ENCODE data around the gene SLC27A6. TPM values are rescaled to one million over a fixed set of nuclear protein-coding genes. Genes with fewer than 3 reads are reported as not detected.

Gene SLC27A6
- total RNA-seq, 1 experiment from 2014 or later = 0.16 TPM

DNA sequence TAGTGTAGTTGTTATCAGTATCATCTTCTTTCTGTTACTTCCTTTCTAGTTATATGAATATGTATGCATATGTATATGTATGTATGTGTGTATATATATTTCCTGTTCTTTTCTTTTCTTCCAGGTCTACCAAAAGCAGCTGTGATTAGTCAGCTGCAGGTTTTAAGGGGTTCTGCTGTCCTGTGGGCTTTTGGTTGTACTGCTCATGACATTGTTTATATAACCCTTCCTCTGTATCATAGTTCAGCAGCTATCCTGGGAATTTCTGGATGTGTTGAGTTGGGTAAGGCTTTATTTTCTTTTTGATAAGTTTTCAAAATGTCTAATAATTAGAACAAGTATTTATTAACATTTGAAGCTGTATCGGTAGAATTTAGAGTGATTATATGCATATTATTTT, 23.2 kb downstream of the SLC27A6 start:
- CTCF ChIA-PET = interaction anchor here (0.7 kb wide), 1 partner anchor 110 kb away, joined by 3 read pairs; no protein-coding TSS in a partner anchor
- POLR2A ChIA-PET = no interaction called here
- no peak overlapping the region for H3K27ac Mint-ChIP-seq (ENCODE audit: low read depth, unreplicated experiment)

DNA sequence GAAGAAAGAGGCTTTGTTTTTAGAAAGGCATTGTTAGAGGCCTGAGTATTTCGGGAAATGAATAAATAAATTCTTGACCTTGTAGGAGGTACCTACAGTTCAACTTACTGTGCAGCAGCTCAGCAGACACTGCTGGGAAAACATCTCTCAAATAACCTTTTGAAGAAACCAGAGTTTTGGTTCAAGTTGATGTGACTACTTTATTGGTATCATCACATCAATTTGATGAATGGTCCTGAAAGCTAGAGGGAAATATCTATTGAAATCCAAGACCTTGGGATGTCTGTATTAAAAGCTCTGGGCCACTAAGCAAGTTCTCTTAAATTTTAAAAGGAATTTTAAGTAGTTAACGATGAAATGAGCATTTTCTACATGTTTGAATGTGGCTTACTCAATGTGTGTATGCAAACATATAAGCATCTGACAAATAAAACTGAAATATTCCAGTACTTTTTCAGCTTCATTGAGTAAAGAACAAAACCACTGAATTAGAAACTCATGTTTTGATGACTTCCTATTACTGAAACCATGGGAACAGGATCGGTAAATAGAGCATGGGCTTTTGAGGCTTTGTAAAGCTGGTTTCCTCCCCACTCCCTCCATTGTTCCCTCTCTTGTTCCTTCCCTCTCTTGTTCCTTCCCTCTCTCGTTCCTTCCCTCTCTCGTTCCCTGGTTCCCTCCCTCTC, 36.7 kb downstream of the SLC27A6 start:
- intact Hi-C loops (cut with micrococcal nuclease) = no loop called here

More for the DNA sequence above, 23.2 kb downstream of the SLC27A6 start:
- DNase-seq (ENCODE audit: unreplicated experiment) = no peak
- intact Hi-C loops (cut with micrococcal nuclease) = no loop called here
- TF ChIP-seq, protein P1, sequence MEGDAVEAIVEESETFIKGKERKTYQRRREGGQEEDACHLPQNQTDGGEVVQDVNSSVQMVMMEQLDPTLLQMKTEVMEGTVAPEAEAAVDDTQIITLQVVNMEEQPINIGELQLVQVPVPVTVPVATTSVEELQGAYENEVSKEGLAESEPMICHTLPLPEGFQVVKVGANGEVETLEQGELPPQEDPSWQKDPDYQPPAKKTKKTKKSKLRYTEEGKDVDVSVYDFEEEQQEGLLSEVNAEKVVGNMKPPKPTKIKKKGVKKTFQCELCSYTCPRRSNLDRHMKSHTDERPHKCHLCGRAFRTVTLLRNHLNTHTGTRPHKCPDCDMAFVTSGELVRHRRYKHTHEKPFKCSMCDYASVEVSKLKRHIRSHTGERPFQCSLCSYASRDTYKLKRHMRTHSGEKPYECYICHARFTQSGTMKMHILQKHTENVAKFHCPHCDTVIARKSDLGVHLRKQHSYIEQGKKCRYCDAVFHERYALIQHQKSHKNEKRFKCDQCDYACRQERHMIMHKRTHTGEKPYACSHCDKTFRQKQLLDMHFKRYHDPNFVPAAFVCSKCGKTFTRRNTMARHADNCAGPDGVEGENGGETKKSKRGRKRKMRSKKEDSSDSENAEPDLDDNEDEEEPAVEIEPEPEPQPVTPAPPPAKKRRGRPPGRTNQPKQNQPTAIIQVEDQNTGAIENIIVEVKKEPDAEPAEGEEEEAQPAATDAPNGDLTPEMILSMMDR (IDR thresholded peaks at IDR 0.05; ENCODE audit: unreplicated experiment) = no peak
- Mint-ChIP-seq H3K36me3 (ENCODE audit: insufficient read depth, unreplicated experiment) (no peaks in the 10 kb centered on the region), H3K27me3 (ENCODE audit: insufficient read depth, unreplicated experiment) (peaks cover 11% of the 10 kb centered on the region), H3K9me3 (ENCODE audit: unreplicated experiment) (no peaks in the 10 kb centered on the region), H3K4me1 (ENCODE audit: insufficient read depth, unreplicated experiment) (no peaks in the 10 kb centered on the region), H3K4me3 (ENCODE audit: unreplicated experiment) (no peak overlapping the region)
- no TSS peak for BruUV-seq (replicated peaks)

DNA sequence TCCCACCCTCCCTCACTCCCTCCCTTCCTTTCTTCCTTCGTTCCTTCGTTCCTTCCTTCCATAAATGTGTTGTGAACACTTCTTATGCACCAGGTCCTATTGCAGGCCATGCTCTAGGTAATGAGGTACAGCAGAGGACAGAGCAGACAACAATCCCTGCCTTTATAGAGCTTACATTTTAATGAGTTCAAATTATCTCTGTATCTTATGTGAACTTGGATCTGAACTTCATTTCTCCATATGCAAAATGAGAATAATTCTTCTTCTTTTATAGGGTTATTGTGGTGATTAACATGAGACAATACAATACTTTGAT, 37.2 kb downstream of the SLC27A6 start:
- H3K27ac Mint-ChIP-seq (ENCODE audit: low read depth, unreplicated experiment) = no peak overlapping the region
- no TSS peak for BruUV-seq (replicated peaks)
- ChIA-PET CTCF (interaction anchor here (0.6 kb wide), 1 partner anchor 315 kb away, joined by 3 read pairs; no protein-coding TSS in a partner anchor), POLR2A (no interaction called here)
- no peak overlapping the region for H3K4me3 Mint-ChIP-seq (ENCODE audit: unreplicated experiment)
- TF ChIP-seq, protein P1 (IDR thresholded peaks at IDR 0.05; ENCODE audit: unreplicated experiment) = no peak
- no peaks in the 10 kb centered on the region for H3K9me3 Mint-ChIP-seq (ENCODE audit: unreplicated experiment)
- intact Hi-C loops (cut with micrococcal nuclease) = no loop called here
- no peaks in the 10 kb centered on the region for H3K4me1 Mint-ChIP-seq (ENCODE audit: insufficient read depth, unreplicated experiment)
- peaks cover 15% of the 10 kb centered on the region for H3K27me3 Mint-ChIP-seq (ENCODE audit: insufficient read depth, unreplicated experiment)
- no peak for DNase-seq (ENCODE audit: unreplicated experiment)
- no peaks in the 10 kb centered on the region for H3K36me3 Mint-ChIP-seq (ENCODE audit: insufficient read depth, unreplicated experiment)

More for the DNA sequence above, 36.7 kb downstream of the SLC27A6 start:
- Mint-ChIP-seq H3K9me3 (ENCODE audit: unreplicated experiment) (no peaks in the 10 kb centered on the region), H3K27ac (ENCODE audit: low read depth, unreplicated experiment) (no peak overlapping the region), H3K4me1 (ENCODE audit: insufficient read depth, unreplicated experiment) (no peaks in the 10 kb centered on the region), H3K36me3 (ENCODE audit: insufficient read depth, unreplicated experiment) (no peaks in the 10 kb centered on the region), H3K4me3 (ENCODE audit: unreplicated experiment) (no peak overlapping the region), H3K27me3 (ENCODE audit: insufficient read depth, unreplicated experiment) (peaks cover 15% of the 10 kb centered on the region)
- POLR2A ChIA-PET = no interaction called here
- BruUV-seq (replicated peaks) = no TSS peak
- DNase-seq (ENCODE audit: unreplicated experiment) = no peak
- CTCF ChIA-PET = interaction anchor here (0.6 to 1.1 kb wide), 2 partner anchors 11 to 316 kb away, joined by 3 read pairs; no protein-coding TSS in a partner anchor
- TF ChIP-seq, protein P1 (IDR thresholded peaks at IDR 0.05; ENCODE audit: unreplicated experiment) = no peak

DNA sequence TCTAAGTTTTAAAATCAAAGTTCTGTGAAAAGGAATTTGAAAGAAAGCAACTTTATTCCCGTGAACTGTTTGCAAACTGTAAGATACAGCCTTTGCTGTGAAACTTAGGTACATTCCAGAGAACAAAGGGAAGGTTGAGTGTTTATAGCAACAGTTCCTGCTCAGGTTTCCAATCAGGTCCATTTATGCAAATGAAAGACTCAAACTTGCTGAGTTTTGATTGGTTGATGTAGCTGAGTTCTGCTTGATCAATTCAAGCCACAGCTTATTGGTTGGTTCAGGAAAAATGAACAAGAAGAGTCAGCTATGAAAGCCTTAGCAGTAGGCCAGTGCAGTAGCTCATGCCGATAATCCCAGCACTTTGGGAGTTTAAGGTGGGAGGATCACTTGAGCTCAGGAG, 37.9 kb downstream of the SLC27A6 start:
- BruUV-seq (replicated peaks) = no TSS peak
- POLR2A ChIA-PET = no interaction called here
- CTCF ChIA-PET = no interaction called here
- TF ChIP-seq, protein P1 (IDR thresholded peaks at IDR 0.05; ENCODE audit: unreplicated experiment) = no peak
- Mint-ChIP-seq H3K27ac (ENCODE audit: low read depth, unreplicated experiment) (no peak overlapping the region), H3K4me3 (ENCODE audit: unreplicated experiment) (no peak overlapping the region), H3K36me3 (ENCODE audit: insufficient read depth, unreplicated experiment) (no peaks in the 10 kb centered on the region), H3K9me3 (ENCODE audit: unreplicated experiment) (no peaks in the 10 kb centered on the region), H3K27me3 (ENCODE audit: insufficient read depth, unreplicated experiment) (peaks cover 15% of the 10 kb centered on the region), H3K4me1 (ENCODE audit: insufficient read depth, unreplicated experiment) (no peaks in the 10 kb centered on the region)
- intact Hi-C loops (cut with micrococcal nuclease) = no loop called here
- DNase-seq (ENCODE audit: unreplicated experiment) = peak; percentile 16

Data from MCF 10A (cell line).